GM19193 (cell line): ENCODE data around the gene CHML.

Experiments
- POLR2A ChIP-seq: IDR thresholded peaks from 4 replicates; pipeline ENCODE4 v1.6.1; 2011; ENCODE audit not compliant: insufficient read depth, insufficient read length; ENCODE audit errors: extremely low read depth

The CHML gene

GRCh38 chr1:241591736-241592135, 48.4 kb downstream of the CHML start:
- no peak for TF ChIP-seq POLR2A

- TF ChIP-seq POLR2A = no peak
These were observed 48.9 kb downstream of the CHML start for GRCh38 chr1:241591317-241591716.

- no peak for TF ChIP-seq POLR2A
These were observed 49.5 kb downstream of the CHML start for GRCh38 chr1:241590719-241591118.
